Measurements from ENCODE around the gene NUP85. TPM values are rescaled to one million over a fixed set of nuclear protein-coding genes. Genes with fewer than 3 reads are reported as not detected.
A peak's percentile ranks its signal among the peaks of the same experiment; 100 is the strongest.

Gene NUP85
- total RNA-seq, 1 donor from 2014 or later = 83.9 TPM

DNA sequence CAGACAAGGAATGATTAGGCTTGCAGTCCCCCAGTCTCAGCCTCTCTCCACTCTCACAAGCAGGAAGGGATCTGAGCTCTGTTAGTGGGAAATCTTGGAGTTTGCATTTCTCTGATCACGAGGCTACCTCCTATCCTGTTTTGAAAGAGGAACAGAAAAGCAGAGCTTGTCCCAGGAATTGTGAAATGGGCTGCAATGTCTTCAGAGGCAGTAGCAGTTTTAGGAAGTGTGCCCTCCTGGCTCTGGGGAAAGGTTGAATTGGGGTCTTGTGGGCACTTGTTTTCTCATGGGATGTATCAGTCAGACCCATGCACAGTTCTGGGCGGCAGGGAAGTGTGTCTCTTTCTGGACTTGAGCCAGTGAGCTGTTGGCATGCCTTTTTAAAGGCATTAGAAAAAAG is 22.8 kb downstream of the NUP85 start:
- Mint-ChIP-seq H3K36me3 (ENCODE audit: low read depth, unreplicated experiment) (peaks cover 42% of the 10 kb centered on the region), H3K4me1 (ENCODE audit: unreplicated experiment) (peaks cover 10% of the 10 kb centered on the region), H3K27ac (ENCODE audit: unreplicated experiment) (peak overlapping the region; percentile 94), H3K27me3 (ENCODE audit: unreplicated experiment) (peaks cover 2% of the 10 kb centered on the region), H3K9me3 (ENCODE audit: unreplicated experiment) (no peaks in the 10 kb centered on the region), H3K4me3 (ENCODE audit: unreplicated experiment) (no peak overlapping the region)
- DNase-seq (ENCODE audit: low spot score) = no peak
- TF ChIP-seq, protein P1, sequence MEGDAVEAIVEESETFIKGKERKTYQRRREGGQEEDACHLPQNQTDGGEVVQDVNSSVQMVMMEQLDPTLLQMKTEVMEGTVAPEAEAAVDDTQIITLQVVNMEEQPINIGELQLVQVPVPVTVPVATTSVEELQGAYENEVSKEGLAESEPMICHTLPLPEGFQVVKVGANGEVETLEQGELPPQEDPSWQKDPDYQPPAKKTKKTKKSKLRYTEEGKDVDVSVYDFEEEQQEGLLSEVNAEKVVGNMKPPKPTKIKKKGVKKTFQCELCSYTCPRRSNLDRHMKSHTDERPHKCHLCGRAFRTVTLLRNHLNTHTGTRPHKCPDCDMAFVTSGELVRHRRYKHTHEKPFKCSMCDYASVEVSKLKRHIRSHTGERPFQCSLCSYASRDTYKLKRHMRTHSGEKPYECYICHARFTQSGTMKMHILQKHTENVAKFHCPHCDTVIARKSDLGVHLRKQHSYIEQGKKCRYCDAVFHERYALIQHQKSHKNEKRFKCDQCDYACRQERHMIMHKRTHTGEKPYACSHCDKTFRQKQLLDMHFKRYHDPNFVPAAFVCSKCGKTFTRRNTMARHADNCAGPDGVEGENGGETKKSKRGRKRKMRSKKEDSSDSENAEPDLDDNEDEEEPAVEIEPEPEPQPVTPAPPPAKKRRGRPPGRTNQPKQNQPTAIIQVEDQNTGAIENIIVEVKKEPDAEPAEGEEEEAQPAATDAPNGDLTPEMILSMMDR (IDR thresholded peaks at IDR 0.05; ENCODE audit: unreplicated experiment) = no peak

DNA sequence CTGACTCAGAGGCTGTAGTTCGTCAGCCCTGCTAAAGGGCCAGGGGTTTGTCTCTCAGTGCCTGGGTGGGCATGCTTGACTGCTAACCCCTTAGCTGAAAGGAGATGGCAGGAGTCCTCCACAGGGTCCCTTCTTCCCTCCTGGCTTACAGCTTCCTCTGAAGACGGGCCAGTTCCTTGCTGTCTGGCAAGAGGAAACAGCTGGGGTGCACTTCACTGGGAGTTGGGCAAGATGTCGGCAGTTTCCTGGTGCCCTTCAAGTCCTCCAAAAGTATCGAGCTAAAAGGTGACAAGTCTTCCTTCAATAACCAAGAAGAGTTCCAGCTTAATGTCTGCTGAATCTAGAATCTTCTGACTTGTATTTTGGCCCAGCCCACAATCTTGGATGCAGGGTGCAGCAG is 23.4 kb downstream of the NUP85 start:
- Mint-ChIP-seq H3K27me3 (ENCODE audit: unreplicated experiment) (peaks cover 2% of the 10 kb centered on the region), H3K9me3 (ENCODE audit: unreplicated experiment) (no peaks in the 10 kb centered on the region), H3K4me3 (ENCODE audit: unreplicated experiment) (no peak overlapping the region), H3K27ac (ENCODE audit: unreplicated experiment) (peak overlapping the region; percentile 94), H3K4me1 (ENCODE audit: unreplicated experiment) (peaks cover 10% of the 10 kb centered on the region), H3K36me3 (ENCODE audit: low read depth, unreplicated experiment) (peaks cover 42% of the 10 kb centered on the region)
- no peak for DNase-seq (ENCODE audit: low spot score)
- TF ChIP-seq, protein P1 (IDR thresholded peaks at IDR 0.05; ENCODE audit: unreplicated experiment) = no peak

DNA sequence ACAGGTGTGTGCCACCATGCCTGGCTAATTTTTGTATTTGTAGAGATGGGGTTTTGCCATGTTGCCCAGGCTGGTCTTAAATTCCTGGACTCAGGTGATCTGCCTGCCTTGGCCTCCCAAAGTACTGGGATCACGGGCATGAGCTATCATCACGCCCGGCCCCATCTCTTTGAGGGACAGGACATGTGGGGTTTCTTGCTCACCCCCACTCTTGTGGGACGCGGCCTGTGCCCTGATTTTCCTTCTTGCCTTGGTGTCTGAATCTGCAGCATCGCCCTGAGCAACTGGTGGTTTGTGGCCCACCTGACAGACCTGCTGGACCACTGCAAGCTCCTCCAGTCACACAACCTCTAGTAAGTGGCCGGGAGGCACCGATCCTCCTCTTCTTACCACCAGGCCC is 25.6 kb downstream of the NUP85 start:
- no peak overlapping the region for H3K27ac Mint-ChIP-seq (ENCODE audit: unreplicated experiment)
- peaks cover 4% of the 10 kb centered on the region for H3K27me3 Mint-ChIP-seq (ENCODE audit: unreplicated experiment)
- no peak for DNase-seq (ENCODE audit: low spot score)
- no peaks in the 10 kb centered on the region for H3K9me3 Mint-ChIP-seq (ENCODE audit: unreplicated experiment)
- peaks cover 10% of the 10 kb centered on the region for H3K4me1 Mint-ChIP-seq (ENCODE audit: unreplicated experiment)
- no peak overlapping the region for H3K4me3 Mint-ChIP-seq (ENCODE audit: unreplicated experiment)
- peaks cover 38% of the 10 kb centered on the region for H3K36me3 Mint-ChIP-seq (ENCODE audit: low read depth, unreplicated experiment)
- TF ChIP-seq, protein P1 (IDR thresholded peaks at IDR 0.05; ENCODE audit: unreplicated experiment) = no peak

DNA sequence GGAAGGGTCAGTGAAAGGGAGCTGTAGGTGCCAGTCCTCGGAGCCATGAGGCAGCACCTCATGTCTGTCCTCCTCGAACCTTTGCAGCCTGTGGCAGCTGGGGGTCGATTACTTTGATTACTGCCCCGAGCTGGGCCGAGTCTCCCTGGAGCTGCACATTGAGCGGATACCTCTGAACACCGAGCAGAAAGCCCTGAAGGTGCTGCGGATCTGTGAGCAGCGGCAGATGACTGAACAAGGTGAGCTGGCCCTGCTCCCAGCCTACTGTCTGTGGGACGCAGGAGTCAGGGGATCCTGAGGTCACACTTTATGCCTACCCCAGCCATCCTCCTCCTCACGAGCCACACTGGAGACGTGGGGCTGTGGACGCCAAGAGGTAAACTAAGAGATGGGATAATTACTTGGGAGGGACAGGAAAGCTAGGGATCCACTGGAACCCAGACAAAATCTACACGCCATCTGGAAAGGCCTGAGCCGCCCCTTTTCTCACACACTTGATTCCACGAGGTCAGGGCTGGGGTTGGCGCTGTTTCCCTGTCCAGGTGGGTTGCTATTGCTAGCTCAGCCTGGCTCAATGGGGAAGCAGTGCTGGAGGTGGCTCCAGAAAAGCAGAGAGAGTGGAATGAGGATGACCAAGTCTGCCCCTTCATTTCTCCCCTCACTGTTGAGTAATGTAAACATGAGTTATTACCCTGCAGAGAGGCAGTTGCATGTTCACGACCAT is 26.4 kb downstream of the NUP85 start:
- Mint-ChIP-seq H3K4me1 (ENCODE audit: unreplicated experiment) (peaks cover 10% of the 10 kb centered on the region), H3K27ac (ENCODE audit: unreplicated experiment) (no peak overlapping the region), H3K9me3 (ENCODE audit: unreplicated experiment) (no peaks in the 10 kb centered on the region), H3K4me3 (ENCODE audit: unreplicated experiment) (peak overlapping the region; percentile 53), H3K36me3 (ENCODE audit: low read depth, unreplicated experiment) (peaks cover 40% of the 10 kb centered on the region), H3K27me3 (ENCODE audit: unreplicated experiment) (peaks cover 4% of the 10 kb centered on the region)
- TF ChIP-seq, protein P1 (IDR thresholded peaks at IDR 0.05; ENCODE audit: unreplicated experiment) = no peak
- DNase-seq (ENCODE audit: low spot score) = no peak

DNA sequence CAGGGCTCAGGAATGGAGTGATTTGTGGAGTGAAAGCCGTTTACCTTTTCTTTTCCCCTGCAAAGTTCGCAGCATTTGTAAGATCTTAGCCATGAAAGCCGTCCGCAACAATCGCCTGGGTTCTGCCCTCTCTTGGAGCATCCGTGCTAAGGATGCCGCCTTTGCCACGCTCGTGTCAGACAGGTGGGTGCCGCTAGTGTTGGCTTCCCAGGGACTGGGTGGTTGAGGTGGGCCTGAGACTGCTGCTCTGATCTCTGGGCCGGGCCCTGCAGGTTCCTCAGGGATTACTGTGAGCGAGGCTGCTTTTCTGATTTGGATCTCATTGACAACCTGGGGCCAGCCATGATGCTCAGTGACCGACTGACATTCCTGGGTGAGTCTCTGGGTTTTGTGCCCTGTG is 27.3 kb downstream of the NUP85 start:
- H3K4me1 Mint-ChIP-seq (ENCODE audit: unreplicated experiment) = peaks cover 9% of the 10 kb centered on the region

More for the DNA sequence above, 27.3 kb downstream of the NUP85 start:
- H3K27me3 Mint-ChIP-seq (ENCODE audit: unreplicated experiment) = peaks cover 4% of the 10 kb centered on the region
- TF ChIP-seq, protein P1 (IDR thresholded peaks at IDR 0.05; ENCODE audit: unreplicated experiment) = no peak
- H3K27ac Mint-ChIP-seq (ENCODE audit: unreplicated experiment) = no peak overlapping the region
- no peak overlapping the region for H3K4me3 Mint-ChIP-seq (ENCODE audit: unreplicated experiment)
- H3K36me3 Mint-ChIP-seq (ENCODE audit: low read depth, unreplicated experiment) = peaks cover 43% of the 10 kb centered on the region
- no peak for DNase-seq (ENCODE audit: low spot score)
- H3K9me3 Mint-ChIP-seq (ENCODE audit: unreplicated experiment) = no peaks in the 10 kb centered on the region

Measured in endothelial cell (in vitro differentiated cells).